Gastrocnemius medialis (tissue), 4 donors: ENCODE results near the gene TNS3. TPM values are rescaled to one million over a fixed set of nuclear protein-coding genes. Genes with fewer than 3 reads are reported as not detected.

Experiments
- ATAC-seq, 2 donors: fragments of 150-250 bp; one replicate each; pipeline ENCODE4 v1.9.1; 2016
- DNase-seq, 2 donors: peaks; one replicate each; pipeline ENCODE4 v3.0.0-alpha.2; 2019
- H3K27ac ChIP-seq, 4 donors: fragments of 200-600 bp; sonication (generic); 1 replicate in 1 of 4; 2 replicates in 3 of 4; pipeline ENCODE4 v1.5.1; 2016 to 2018; ENCODE audit warnings: mild to moderate bottlenecking in 2 of 4, moderate library complexity in 1 of 4
- H3K27me3 ChIP-seq, 3 donors: fragments of 200-600 bp; sonication (generic) in 2 of 3; 1 replicate in 1 of 3; 2 replicates in 2 of 3; pipeline versions ENCODE4 v1.5.1 to v1.6.0; 2016 to 2019; ENCODE audit warnings: mild to moderate bottlenecking in 1 of 3, moderate library complexity in 1 of 3
- H3K36me3 ChIP-seq, 2 donors: fragments of 200-600 bp; sonication (generic) in 1 of 2; one replicate each; pipeline ENCODE4 v1.5.1; 2017 to 2018
- H3K4me1 ChIP-seq, 2 donors: fragments of 200-600 bp; sonication (generic) in 1 of 2; one replicate each; pipeline ENCODE4 v1.5.1; 2016 to 2017; ENCODE audit warnings: mild to moderate bottlenecking in 2 of 2
- H3K4me3 ChIP-seq, 4 donors: fragments of 200-600 bp; sonication (generic) in 3 of 4; 1 replicate in 1 of 4; 2 replicates in 3 of 4; pipeline ENCODE4 v1.5.1; 2016 to 2019; ENCODE audit warnings: mild to moderate bottlenecking in 2 of 4
- H3K9me3 ChIP-seq, 3 donors: fragments of 200-600 bp; sonication (generic) in 2 of 3; 1 replicate in 1 of 3; 2 replicates in 2 of 3; pipeline ENCODE4 v1.5.1; 2016 to 2019
- CTCF ChIP-seq, 5 experiments: fragments of 450-650 bp in 3 of 5; fragments of 200-600 bp in 2 of 5; sonication (generic) in 2 of 5; IDR thresholded peaks in 4 of 5; conservative IDR thresholded peaks in 1 of 5; 1 replicate in 4 of 5; 2 replicates in 1 of 5; pipeline ENCODE4 v1.5.1; 2016 to 2019; ENCODE audit warnings: antibody characterized with exemption in 5 of 5, mild to moderate bottlenecking in 3 of 5, moderate library complexity in 3 of 5
- POLR2A ChIP-seq, 2 donors: fragments of 450-650 bp; IDR thresholded peaks; one replicate each; pipeline ENCODE4 v1.6.1; 2017; ENCODE audit warnings: antibody characterized with exemption in 2 of 2, mild to moderate bottlenecking in 2 of 2, moderate library complexity in 2 of 2
- in situ Hi-C, 4 donors: fragments of 200-750 bp; cut with MboI; loops; one replicate each; pipeline versions ENCODE4 v1.15.0 to v1.8.0; 2017; ENCODE audit warnings: low sequenced_read_pairs in 4 of 4
- intact Hi-C: fragments of 100-400 bp; cut with DNase I; formaldehyde crosslinking; loops from one replicate; pipeline ENCODE4 v1.15.1; 2023; ENCODE audit warnings: low total_unique reads
- total RNA-seq, 4 donors: library from RNA; depleted of rRNA; stranded (reverse); fragments of >200 nt; gene quantifications; one replicate each; pipeline versions ENCODE4 v1.1.0 to v1.2.3, GENCODE V29; 2016

The TNS3 gene
- total RNA-seq, 4 donors from 2014 or later, result 39.4 to 64.3 (median 50.5) TPM

- Histone ChIP-seq H3K27ac (no peak overlapping the region), H3K9me3 (no peaks in the 10 kb centered on the region), H3K36me3 (peaks cover 0 to 51% of the 10 kb centered on the region in 2 donors), H3K4me3 (no peak overlapping the region), H3K4me1 (peaks cover 5 to 7% of the 10 kb centered on the region in 2 donors), H3K27me3 (no peaks in the 10 kb centered on the region)
- no peak for TF ChIP-seq POLR2A (IDR thresholded peaks at IDR 0.05)
- intact Hi-C loops, result loop anchor here (5.0 kb wide), 1 partner anchor 422 kb away; no protein-coding TSS in a partner anchor
- DNase-seq, result peak in 1 of 2 donors; percentile 7
- ATAC-seq, result no peak
- in situ Hi-C loops, result no loop called here
Observed at GRCh38 chr7:47394751-47395252, 187.1 kb downstream of the TNS3 start.

- ATAC-seq (no peak), DNase-seq (peak in 1 of 2 donors; percentile 3)
- in situ Hi-C loops (no loop called here), intact Hi-C loops (loop anchor here (5.0 kb wide), 1 partner anchor 423 kb away; no protein-coding TSS in a partner anchor)
- H3K4me1 ChIP-seq, result peaks cover 5 to 7% of the 10 kb centered on the region in 2 donors
- peaks cover 0 to 51% of the 10 kb centered on the region in 2 donors for H3K36me3 ChIP-seq
- no peaks in the 10 kb centered on the region for H3K27me3 ChIP-seq
- TF ChIP-seq CTCF (IDR thresholded peaks at IDR 0.05 in 4 of 5, conservative IDR thresholded peaks at IDR 0.05 in 1 of 5) (no peak), POLR2A (IDR thresholded peaks at IDR 0.05) (no peak)
- H3K4me3 ChIP-seq, result no peak overlapping the region
- no peak overlapping the region for H3K27ac ChIP-seq
- no peaks in the 10 kb centered on the region for H3K9me3 ChIP-seq
Observed at GRCh38 chr7:47394216-47394615, 187.7 kb downstream of the TNS3 start.

- intact Hi-C loops, result loop anchor here (5.0 kb wide), 1 partner anchor 424 kb away; no protein-coding TSS in a partner anchor
- H3K9me3 ChIP-seq, result no peaks in the 10 kb centered on the region
- H3K27ac ChIP-seq, result no peak overlapping the region
- H3K27me3 ChIP-seq, result no peaks in the 10 kb centered on the region
- TF ChIP-seq POLR2A (IDR thresholded peaks at IDR 0.05), result no peak
- no peak for TF ChIP-seq CTCF (IDR thresholded peaks at IDR 0.05 in 4 of 5, conservative IDR thresholded peaks at IDR 0.05 in 1 of 5)
- H3K4me3 ChIP-seq, result no peak overlapping the region
- DNase-seq (no peak), ATAC-seq (no peak)
- peaks cover 5 to 7% of the 10 kb centered on the region in 2 donors for H3K4me1 ChIP-seq
- in situ Hi-C loops, result no loop called here
- H3K36me3 ChIP-seq, result peaks cover 0 to 48% of the 10 kb centered on the region in 2 donors
Observed at GRCh38 chr7:47393406-47393805, 188.5 kb downstream of the TNS3 start.

- ATAC-seq, result peak; percentile 51 to 72
- peak; percentile 32 to 51 for DNase-seq
- no peaks in the 10 kb centered on the region for H3K27me3 ChIP-seq
- TF ChIP-seq CTCF (IDR thresholded peaks at IDR 0.05 in 4 of 5, conservative IDR thresholded peaks at IDR 0.05 in 1 of 5) (peak in 4 of 5 experiments; percentile 28 to 51 (median 42)), POLR2A (IDR thresholded peaks at IDR 0.05) (no peak)
- H3K4me1 ChIP-seq, result peaks cover 5 to 7% of the 10 kb centered on the region in 2 donors
- H3K9me3 ChIP-seq, result no peaks in the 10 kb centered on the region
- in situ Hi-C loops (no loop called here), intact Hi-C loops (loop anchor here (5.0 kb wide), 1 partner anchor 425 kb away; no protein-coding TSS in a partner anchor)
- no peak overlapping the region for H3K27ac ChIP-seq
- no peak overlapping the region for H3K4me3 ChIP-seq
- H3K36me3 ChIP-seq, result peaks cover 0 to 47% of the 10 kb centered on the region in 2 donors
Observed at GRCh38 chr7:47392241-47392759, 189.6 kb downstream of the TNS3 start.

GRCh38 chr7:47391726-47392125 is 190.2 kb downstream of the TNS3 start:
- Histone ChIP-seq H3K36me3 (peaks cover 0 to 46% of the 10 kb centered on the region in 2 donors), H3K9me3 (no peaks in the 10 kb centered on the region), H3K4me3 (no peak overlapping the region), H3K27ac (no peak overlapping the region), H3K4me1 (peaks cover 5 to 7% of the 10 kb centered on the region in 2 donors), H3K27me3 (no peaks in the 10 kb centered on the region)
- intact Hi-C loops (loop anchor here (5.0 kb wide), 1 partner anchor 426 kb away; no protein-coding TSS in a partner anchor), in situ Hi-C loops (no loop called here)
- ATAC-seq (no peak), DNase-seq (no peak)
- TF ChIP-seq CTCF (IDR thresholded peaks at IDR 0.05 in 4 of 5, conservative IDR thresholded peaks at IDR 0.05 in 1 of 5) (no peak), POLR2A (IDR thresholded peaks at IDR 0.05) (no peak)
